ENCODE data around the gene PRAMEF7.
"Not testable (repeated sequence)": the region's sequence is repeated elsewhere in the genome, so short reads cannot be mapped to it uniquely, and the experiment has no call there.

PRAMEF7 gene

DNA sequence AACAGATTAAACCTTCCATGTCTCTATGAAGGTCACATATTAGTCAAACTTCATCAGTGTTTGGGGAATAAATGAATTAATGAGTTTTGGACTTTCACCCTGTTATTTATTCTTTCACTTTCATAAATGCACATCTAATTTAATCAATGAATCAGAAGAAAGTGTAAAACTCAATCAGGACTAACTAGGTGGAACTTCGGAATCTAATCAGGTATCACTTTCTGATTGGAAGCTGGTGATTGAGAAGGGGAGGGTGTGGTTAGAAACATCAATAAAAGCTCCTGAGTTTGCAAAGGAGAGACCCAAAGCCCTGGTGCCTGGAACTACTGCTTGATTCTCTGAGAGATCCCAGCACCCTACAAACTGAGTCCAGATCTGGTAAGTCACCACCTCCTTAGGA, at the start of gene PRAMEF7:
Gene PRAMEF7, plus strand, starts transcription at position 301 of the 400 bp plus-strand sequence. CDS start 1,083 bp downstream, outside the sequence.
- not testable (repeated sequence) for DNase-seq (ENCODE audit: low read depth)

DNA sequence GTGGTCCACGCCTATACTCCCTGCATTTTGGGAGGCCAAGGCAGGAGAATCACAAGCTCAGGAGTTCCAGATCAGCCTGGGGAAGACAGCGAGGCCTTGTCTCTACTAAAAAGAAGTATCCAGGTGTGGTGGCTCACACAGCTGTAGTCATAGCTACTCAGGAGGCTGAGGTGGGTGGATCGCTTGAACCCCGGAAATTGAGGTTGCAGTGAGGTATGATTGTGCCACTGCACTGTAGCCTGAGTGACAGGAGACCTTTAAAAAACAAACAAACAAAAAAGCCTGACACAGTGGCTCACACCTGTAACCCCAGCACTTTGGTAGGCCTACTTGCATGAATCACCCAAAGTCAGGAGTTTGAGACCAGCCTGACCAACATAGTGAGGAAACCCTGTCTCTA, 38.0 kb upstream of the PRAMEF7 start:
- DNase-seq (ENCODE audit: low read depth): not testable (repeated sequence)

DNA sequence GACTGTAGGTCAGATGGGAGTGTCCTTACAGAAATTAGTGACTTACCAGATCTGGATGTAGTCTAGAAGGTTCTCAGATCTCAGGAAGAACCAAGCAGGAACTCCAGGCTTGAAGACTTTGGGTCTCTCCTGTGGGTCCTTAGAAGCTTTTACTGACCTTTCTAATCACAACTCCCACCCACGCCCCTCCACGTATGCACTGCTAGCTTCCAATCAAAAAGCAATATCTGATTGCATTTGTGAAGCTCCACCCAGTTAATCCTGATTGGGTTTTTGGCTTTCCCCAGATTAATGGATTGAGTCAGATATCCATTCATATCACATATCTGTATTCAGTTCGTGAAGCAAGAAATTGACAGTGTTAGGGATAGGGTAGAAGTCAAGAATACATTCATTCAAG, 30.3 kb upstream of the PRAMEF7 start, which contains the start of gene PRAMEF4:
Gene PRAMEF4, minus strand, starts transcription at position 101 of the 400 bp plus-strand sequence. CDS start 2,807 bp downstream, outside the sequence.
- not testable (repeated sequence) for DNase-seq (ENCODE audit: low read depth)

DNA sequence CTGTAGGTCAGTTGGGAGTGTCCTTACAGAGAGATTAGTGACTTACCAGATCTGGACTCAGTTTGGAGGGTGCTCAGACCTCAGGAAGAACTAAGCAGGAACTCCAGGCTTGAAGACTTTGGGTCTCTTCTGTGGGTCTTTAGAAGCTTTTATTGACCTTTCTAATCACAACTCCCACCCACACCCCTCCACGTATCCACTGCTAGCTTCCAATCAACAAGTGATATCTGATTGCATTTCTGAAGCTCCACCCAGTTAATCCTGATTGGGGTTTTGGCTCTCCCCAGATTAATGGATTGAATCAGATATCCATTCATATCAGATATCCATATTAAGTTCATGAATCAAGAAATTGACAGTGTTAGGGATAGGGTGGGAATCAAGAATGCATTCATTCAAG, 18.2 kb upstream of the PRAMEF7 start, which contains the start of gene PRAMEF10:
Gene PRAMEF10, minus strand, starts transcription at position 101 of the 400 bp plus-strand sequence. CDS start 2,423 bp downstream, outside the sequence.
- DNase-seq (ENCODE audit: low read depth): not testable (repeated sequence)

DNA sequence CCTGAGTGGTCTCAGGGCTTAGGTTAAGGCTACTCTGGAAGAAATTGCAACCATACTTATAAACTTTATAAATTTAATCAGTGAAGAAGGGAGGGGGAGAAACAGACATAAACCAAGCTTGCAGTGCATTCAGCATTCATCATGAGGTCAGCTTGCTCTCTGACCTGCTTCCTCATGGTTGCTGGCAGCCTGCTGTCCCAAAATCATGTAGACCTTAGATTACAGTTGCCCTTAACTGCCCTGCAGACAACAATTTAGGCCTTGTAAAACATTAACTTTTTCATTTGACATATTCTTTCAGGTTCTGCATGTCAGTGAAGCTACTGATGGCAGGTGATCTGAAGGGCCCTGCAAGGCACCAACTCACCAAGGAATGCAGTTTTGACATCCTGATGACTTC, 17.2 kb upstream of the PRAMEF7 start:
- not testable (repeated sequence) for DNase-seq (ENCODE audit: low read depth)

DNA sequence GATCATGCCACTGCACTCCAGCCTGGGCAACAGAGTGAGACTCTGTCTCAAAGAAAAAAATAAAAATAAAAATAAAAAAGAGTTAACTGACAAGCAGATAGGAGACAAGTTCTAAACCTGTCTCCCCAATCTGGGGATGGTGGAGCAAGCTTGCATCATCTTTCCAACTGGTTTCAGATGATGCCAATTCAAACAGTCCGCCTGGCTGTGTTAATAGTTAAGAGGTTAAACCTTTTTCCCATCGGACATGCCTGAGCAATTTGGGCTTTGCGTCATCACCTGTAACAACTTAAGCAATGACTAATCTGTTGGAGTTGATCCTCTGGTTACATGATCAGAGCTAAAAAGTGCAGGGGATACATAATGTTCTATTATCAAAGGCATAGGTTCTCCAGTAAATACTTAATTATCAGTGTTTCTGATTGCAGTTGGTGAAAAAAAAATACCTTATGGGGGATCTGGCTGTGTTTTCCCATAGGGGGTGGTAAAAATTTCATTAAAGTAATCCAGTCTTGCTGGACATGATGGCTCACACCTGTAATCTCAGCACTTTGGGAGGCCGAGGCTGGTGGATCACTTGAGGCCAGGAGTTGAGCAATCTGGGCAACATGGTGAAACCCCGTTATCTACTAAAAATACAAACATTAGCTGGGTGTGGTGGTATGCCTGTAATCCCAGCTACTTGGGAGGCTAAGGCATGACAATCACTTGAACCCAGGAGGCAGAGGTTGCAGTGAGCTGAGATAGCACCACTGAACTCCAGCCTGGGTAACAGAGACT, 12.4 kb upstream of the PRAMEF7 start:
- not testable (repeated sequence) for DNase-seq (ENCODE audit: low read depth)

DNA sequence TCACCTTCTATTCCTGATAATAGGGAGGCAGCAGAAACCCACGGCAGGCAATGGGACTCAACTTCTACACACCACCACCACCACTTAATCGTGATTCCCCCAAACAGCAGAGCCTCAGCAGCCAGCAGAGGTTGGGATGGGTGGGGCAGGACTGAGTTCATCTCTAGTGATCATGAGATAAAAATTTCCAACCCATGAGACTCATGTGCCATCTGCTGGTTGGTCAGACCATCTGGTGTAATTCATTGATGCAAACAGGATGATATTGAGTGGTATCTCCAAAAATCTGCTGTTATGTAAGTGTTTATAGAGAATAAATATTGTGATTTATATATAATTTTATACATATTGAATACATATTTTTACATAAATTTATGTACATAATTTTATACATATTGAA, 5.3 kb downstream of the PRAMEF7 start:
- not testable (repeated sequence) for DNase-seq (ENCODE audit: low read depth)

DNA sequence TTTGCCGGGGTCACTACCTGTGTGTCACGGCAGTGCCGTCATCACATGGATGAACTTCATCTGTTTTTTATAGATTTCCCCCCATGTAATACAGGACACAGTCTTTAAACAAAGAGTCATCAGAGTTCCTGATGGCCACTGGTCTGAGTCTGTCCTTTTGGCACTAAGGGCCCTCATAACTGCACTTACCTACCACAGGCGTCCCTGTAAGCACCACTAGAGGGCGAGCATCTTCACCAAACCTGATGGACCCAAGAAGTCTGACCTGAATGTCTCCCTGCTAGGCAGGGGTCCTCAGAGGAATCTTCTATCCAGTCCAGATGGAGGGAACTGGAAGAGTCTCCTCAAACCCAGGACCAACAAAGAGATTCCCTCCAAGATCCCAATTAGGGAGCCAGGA, 8.0 kb downstream of the PRAMEF7 start:
- DNase-seq (ENCODE audit: low read depth): not testable (repeated sequence)

DNA sequence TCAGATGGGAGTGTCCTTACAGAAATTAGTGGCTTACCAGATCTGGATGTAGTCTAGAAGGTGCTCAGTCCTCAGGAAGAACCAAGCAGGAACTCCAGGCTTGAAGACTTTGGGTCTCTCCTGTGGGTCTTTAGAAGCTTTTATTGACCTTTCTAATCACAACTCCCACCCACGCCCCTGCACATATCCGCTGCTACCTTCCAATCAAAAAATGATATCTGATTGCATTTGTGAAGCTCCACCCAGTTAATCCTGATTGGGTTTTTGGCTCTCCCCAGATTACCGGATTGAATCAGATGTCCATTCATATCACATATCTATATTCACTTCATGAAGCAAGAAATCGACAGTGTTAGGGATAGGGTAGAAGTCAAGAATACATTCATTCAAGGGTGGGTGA, 31.1 kb downstream of the PRAMEF7 start, which contains the start of gene PRAMEF6:
Gene PRAMEF6, minus strand, starts transcription at position 101 of the 400 bp plus-strand sequence. CDS start 5,062 bp downstream, outside the sequence.
- not testable (repeated sequence) for DNase-seq (ENCODE audit: low read depth)

All from ELR (cell line).